ENCODE results near the gene RELL2. TPM values are rescaled to one million over a fixed set of nuclear protein-coding genes. Genes with fewer than 3 reads are reported as not detected.

RELL2 gene
- total RNA-seq, 2 donors from 2014 or later, result 3.9 to 7.2 TPM

GRCh38 chr5:141647242-141647641, 10.4 kb downstream of the RELL2 start:
- H3K9me3 ChIP-seq, result no peaks in the 10 kb centered on the region
- H3K4me3 ChIP-seq, result no peak overlapping the region
- no peak for DNase-seq (ENCODE audit: low spot score)
- intact Hi-C loops (cut with DNase I), result no loop called here
- no peak overlapping the region for H3K27ac ChIP-seq
- 90% methylated on average over 5 of the region's 5 CpGs for WGBS
- H3K36me3 ChIP-seq, result no peaks in the 10 kb centered on the region
- H3K27me3 ChIP-seq (replicated peaks; ENCODE audit: insufficient read depth), result no peaks in the 10 kb centered on the region
- peaks cover 5% of the 10 kb centered on the region for H3K4me1 ChIP-seq (replicated peaks)
- TF ChIP-seq POLR2A (IDR thresholded peaks at IDR 0.05), result no peak
- no peak for TF ChIP-seq POLR2AphosphoS5 (IDR thresholded peaks at IDR 0.05)
- TF ChIP-seq CTCF (IDR thresholded peaks at IDR 0.05), result no peak

- no peak overlapping the region for H3K27ac ChIP-seq
- no peak overlapping the region for H3K4me3 ChIP-seq
- WGBS, result 90% methylated on average over 3 of the region's 3 CpGs
- no peaks in the 10 kb centered on the region for H3K27me3 ChIP-seq (replicated peaks; ENCODE audit: insufficient read depth)
- H3K36me3 ChIP-seq, result no peaks in the 10 kb centered on the region
- no peaks in the 10 kb centered on the region for H3K9me3 ChIP-seq
- intact Hi-C loops (cut with DNase I), result no loop called here
- no peak for DNase-seq (ENCODE audit: low spot score)
- H3K4me1 ChIP-seq (replicated peaks), result peaks cover 5% of the 10 kb centered on the region
- no peak for TF ChIP-seq POLR2AphosphoS5 (IDR thresholded peaks at IDR 0.05)
- TF ChIP-seq CTCF (IDR thresholded peaks at IDR 0.05), result no peak
- TF ChIP-seq POLR2A (IDR thresholded peaks at IDR 0.05), result no peak
Measured at GRCh38 chr5:141647851-141648250, 11.1 kb downstream of the RELL2 start.

DNA sequence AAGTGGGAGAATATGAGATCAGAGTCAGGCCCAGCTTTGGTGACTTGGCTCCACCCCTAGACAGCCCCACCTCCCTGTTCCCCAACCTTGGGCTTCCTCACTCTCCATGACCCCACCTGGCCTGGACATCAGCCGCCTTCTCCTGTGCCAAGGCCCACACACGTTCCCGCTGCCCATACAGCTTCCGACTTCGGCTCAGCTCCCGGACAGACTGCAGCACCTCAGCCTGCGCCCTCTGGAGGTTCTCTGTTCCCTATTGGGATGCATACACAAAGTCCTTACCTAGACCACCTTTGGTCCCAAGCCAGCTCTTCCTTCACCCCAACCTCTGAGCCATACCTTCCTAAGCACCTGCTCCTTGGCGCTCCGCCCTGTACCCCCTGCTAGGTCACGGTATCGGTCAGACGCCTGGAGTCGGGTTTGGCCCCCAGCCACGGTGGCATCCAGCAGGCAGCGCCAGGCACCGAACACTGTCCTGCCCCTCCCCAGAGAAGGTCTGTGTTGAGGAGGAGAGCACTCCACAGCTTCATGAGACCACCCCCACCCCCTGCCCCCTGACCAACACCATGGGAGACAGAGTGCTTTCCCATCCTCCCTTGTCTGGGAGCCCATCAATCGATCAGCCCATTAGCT, 12.4 kb downstream of the RELL2 start:
- WGBS, result 92% methylated on average over 17 of the region's 17 CpGs
- Histone ChIP-seq H3K27ac (no peak overlapping the region), H3K36me3 (no peaks in the 10 kb centered on the region), H3K4me1 (replicated peaks) (peaks cover 5% of the 10 kb centered on the region), H3K4me3 (no peak overlapping the region), H3K27me3 (replicated peaks; ENCODE audit: insufficient read depth) (no peaks in the 10 kb centered on the region), H3K9me3 (no peaks in the 10 kb centered on the region)
- TF ChIP-seq POLR2AphosphoS5 (IDR thresholded peaks at IDR 0.05) (no peak), POLR2A (IDR thresholded peaks at IDR 0.05) (no peak), CTCF (IDR thresholded peaks at IDR 0.05) (no peak)
- no peak for DNase-seq (ENCODE audit: low spot score)
- intact Hi-C loops (cut with DNase I), result no loop called here

DNA sequence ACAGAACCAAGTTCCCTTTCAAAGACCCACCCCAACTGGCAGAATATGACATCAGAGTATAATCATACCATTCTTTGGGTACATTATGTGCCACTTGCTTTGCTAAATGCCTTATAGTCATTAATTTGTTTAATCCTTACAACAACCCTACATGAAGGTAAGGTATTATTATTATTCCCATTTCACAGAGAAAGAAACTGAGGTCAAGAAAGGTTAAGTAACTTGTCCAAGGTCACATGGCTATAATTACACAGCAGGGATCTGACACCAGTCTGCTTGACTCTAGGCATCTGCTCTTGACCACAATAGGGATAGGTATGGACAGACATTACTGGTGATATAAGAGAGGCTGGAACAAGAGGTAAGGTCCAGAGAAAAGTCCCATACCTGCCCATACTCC, 13.2 kb downstream of the RELL2 start:
- no peaks in the 10 kb centered on the region for H3K27me3 ChIP-seq (replicated peaks; ENCODE audit: insufficient read depth)
- H3K9me3 ChIP-seq, result no peaks in the 10 kb centered on the region
- intact Hi-C loops (cut with DNase I), result no loop called here
- H3K4me3 ChIP-seq, result no peak overlapping the region
- no peak for TF ChIP-seq POLR2A (IDR thresholded peaks at IDR 0.05)
- no peak for TF ChIP-seq POLR2AphosphoS5 (IDR thresholded peaks at IDR 0.05)
- TF ChIP-seq CTCF (IDR thresholded peaks at IDR 0.05), result no peak
- no peak overlapping the region for H3K27ac ChIP-seq
- H3K36me3 ChIP-seq, result no peaks in the 10 kb centered on the region
- peaks cover 5% of the 10 kb centered on the region for H3K4me1 ChIP-seq (replicated peaks)
- DNase-seq (ENCODE audit: low spot score), result no peak

Data from prostate gland (tissue), 2 donors.